Lower leg skin (tissue), 3 donors: ENCODE data around the gene NFYA.

Experiments used
- CTCF ChIP-seq, 3 donors: fragments of 450-650 bp; IDR thresholded peaks; one replicate each; pipeline ENCODE4 v1.5.1; 2016; ENCODE audit warnings: antibody characterized with exemption in 3 of 3, mild to moderate bottlenecking in 3 of 3, moderate library complexity in 2 of 3
- POLR2A ChIP-seq, 2 donors: fragments of 450-650 bp; IDR thresholded peaks; one replicate each; pipeline ENCODE4 v1.6.1; 2016 to 2017; ENCODE audit warnings: antibody characterized with exemption in 2 of 2, mild to moderate bottlenecking in 1 of 2, moderate library complexity in 1 of 2

GRCh38 chr6:41103847-41104246 lies 31.1 kb downstream of the NFYA start:
- TF ChIP-seq CTCF (IDR thresholded peaks at IDR 0.05) (no peak), POLR2A (IDR thresholded peaks at IDR 0.05) (no peak)
